HEK293 (cell line): Measurements from ENCODE around the gene FUT3.

Source experiments
- CTCF ChIA-PET: fragments of 350-600 bp; formaldehyde crosslinking; extraction: SDS; loops from one replicate; lab custom pipeline; 2021; ENCODE audit warnings: antibody characterized with exemption; lab: Yijun Ruan, JAX
- POLR2A ChIA-PET: fragments of 300-600 bp; formaldehyde crosslinking; extraction: SDS; loops from one replicate; lab custom pipeline; 2020; ENCODE audit warnings: antibody characterized with exemption, inconsistent platforms; lab: Yijun Ruan, JAX
- H3K27ac ChIP-seq: fragments of 200-500 bp; sonication (Bioruptor generic); 2 replicates; pipeline ENCODE4 v1.5.1; 2014; ENCODE audit warnings: low read depth, low read length, control low read depth, inconsistent platforms; ENCODE audit errors: extremely low read depth
- H3K36me3 ChIP-seq, 2 experiments: fragments of 200-500 bp in 1 of 2; sonication (Bioruptor generic) in 1 of 2; 1 replicate in 1 of 2; 2 replicates in 1 of 2; pipeline ENCODE4 v1.5.1; 2014 to 2017; ENCODE audit warnings: inconsistent platforms in 2 of 2, low read length in 2 of 2; ENCODE audit not compliant: control insufficient read depth in 2 of 2, insufficient read depth in 1 of 2
- H3K4me1 ChIP-seq: fragments of 200-500 bp; sonication (Bioruptor generic); 2 replicates; pipeline ENCODE4 v1.5.1; 2014; ENCODE audit warnings: mild to moderate bottlenecking, low read length, inconsistent platforms; ENCODE audit not compliant: control insufficient read depth, insufficient read depth
- H3K4me3 ChIP-seq: 2 replicates; pipeline ENCODE4 v1.5.1; 2011; ENCODE audit warnings: low read depth, mild to moderate bottlenecking, control low read depth, low read length, moderate library complexity
- H3K9me3 ChIP-seq: fragments of 200-500 bp; sonication (Bioruptor generic); 2 replicates; pipeline ENCODE4 v1.5.1; 2014; ENCODE audit warnings: low read depth, low read length, inconsistent platforms; ENCODE audit not compliant: control insufficient read depth, insufficient read depth
- EGR2 ChIP-seq: fragments of 450-650 bp; formaldehyde crosslinking; IDR thresholded peaks from 2 replicates; pipeline ENCODE4 v1.5.1; 2016; ENCODE audit warnings: low read depth, missing biosample characterization, missing genetic modification characterization
- GFI1B ChIP-seq: fragments of 450-650 bp; formaldehyde crosslinking; IDR thresholded peaks from 2 replicates; pipeline ENCODE4 v1.5.1; 2016; ENCODE audit warnings: missing biosample characterization, missing genetic modification characterization
- GLIS1 ChIP-seq: fragments of 450-650 bp; formaldehyde crosslinking; IDR thresholded peaks from 2 replicates; pipeline ENCODE4 v1.5.1; 2016; ENCODE audit warnings: missing biosample characterization, missing genetic modification characterization
- KLF1 ChIP-seq: fragments of 450-650 bp; formaldehyde crosslinking; IDR thresholded peaks from 2 replicates; pipeline ENCODE4 v1.5.1; 2016; ENCODE audit warnings: missing biosample characterization, missing genetic modification characterization
- REPIN1 ChIP-seq: fragments of 450-650 bp; formaldehyde crosslinking; IDR thresholded peaks from 2 replicates; pipeline ENCODE4 v1.5.1; 2017; ENCODE audit warnings: missing biosample characterization, missing genetic modification characterization, low read depth
- SP2 ChIP-seq: fragments of 450-650 bp; formaldehyde crosslinking; IDR thresholded peaks from 2 replicates; pipeline ENCODE4 v1.5.1; 2016; ENCODE audit warnings: missing biosample characterization, missing genetic modification characterization
- SP7 ChIP-seq: fragments of 450-650 bp; formaldehyde crosslinking; IDR thresholded peaks from 2 replicates; pipeline ENCODE4 v1.5.1; 2016; ENCODE audit warnings: missing biosample characterization, missing genetic modification characterization
- ZBTB17 ChIP-seq: fragments of 450-650 bp; formaldehyde crosslinking; IDR thresholded peaks from 2 replicates; pipeline ENCODE4 v1.5.1; 2016; ENCODE audit warnings: missing biosample characterization, missing genetic modification characterization
- ZEB2 ChIP-seq: fragments of 450-650 bp; formaldehyde crosslinking; IDR thresholded peaks from 2 replicates; pipeline ENCODE4 v1.5.1; 2016; ENCODE audit warnings: missing biosample characterization, missing genetic modification characterization
- ZFHX2 ChIP-seq: fragments of 450-650 bp; formaldehyde crosslinking; conservative IDR thresholded peaks from 2 replicates; pipeline ENCODE4 v1.5.1; 2016; ENCODE audit warnings: missing biosample characterization, missing genetic modification characterization
- ZFP3 ChIP-seq: fragments of 450-650 bp; formaldehyde crosslinking; IDR thresholded peaks from 2 replicates; pipeline ENCODE4 v1.5.1; 2016; ENCODE audit warnings: low read depth, missing biosample characterization, missing genetic modification characterization
- ZIC2 ChIP-seq: fragments of 450-650 bp; formaldehyde crosslinking; IDR thresholded peaks from 2 replicates; pipeline ENCODE4 v1.5.1; 2016; ENCODE audit warnings: missing biosample characterization, missing genetic modification characterization
- ZNF140 ChIP-seq: fragments of 450-650 bp; formaldehyde crosslinking; IDR thresholded peaks from 2 replicates; pipeline ENCODE4 v1.5.1; 2016; ENCODE audit warnings: missing biosample characterization, missing genetic modification characterization
- ZNF24 ChIP-seq: fragments of 450-650 bp; formaldehyde crosslinking; IDR thresholded peaks from 2 replicates; pipeline ENCODE4 v1.5.1; 2016; ENCODE audit warnings: missing biosample characterization, missing genetic modification characterization
- ZNF544 ChIP-seq: fragments of 450-650 bp; formaldehyde crosslinking; IDR thresholded peaks from 2 replicates; pipeline ENCODE4 v1.5.0; 2017; ENCODE audit warnings: missing biosample characterization, missing genetic modification characterization
- ZNF600 ChIP-seq: fragments of 450-650 bp; formaldehyde crosslinking; IDR thresholded peaks from 2 replicates; pipeline ENCODE4 v1.5.1; 2016; ENCODE audit warnings: missing biosample characterization, missing genetic modification characterization
- ZNF623 ChIP-seq: fragments of 450-650 bp; formaldehyde crosslinking; IDR thresholded peaks from 2 replicates; pipeline ENCODE4 v1.5.1; 2016; ENCODE audit warnings: missing biosample characterization, missing genetic modification characterization
- TF ChIP-seq, protein P1 (sequence below): fragments of 450-650 bp; formaldehyde crosslinking; IDR thresholded peaks from 2 replicates; pipeline ENCODE4 v1.5.1; 2016; ENCODE audit warnings: missing biosample characterization, missing genetic modification characterization, low read depth
- TF ChIP-seq, protein P2 (sequence below): fragments of 450-650 bp; formaldehyde crosslinking; IDR thresholded peaks from 2 replicates; pipeline ENCODE4 v1.5.1; 2016; ENCODE audit warnings: missing biosample characterization, missing genetic modification characterization, borderline replicate concordance
- TF ChIP-seq, protein P3 (sequence below): fragments of 450-650 bp; formaldehyde crosslinking; IDR thresholded peaks from 2 replicates; pipeline ENCODE4 v1.5.1; 2016; ENCODE audit warnings: missing biosample characterization, missing genetic modification characterization
- TF ChIP-seq, protein P4 (sequence below): fragments of 450-650 bp; formaldehyde crosslinking; IDR thresholded peaks from 2 replicates; pipeline ENCODE4 v1.5.1; 2016; ENCODE audit warnings: missing biosample characterization, missing genetic modification characterization
- TF ChIP-seq, protein P5 (sequence below): fragments of 450-650 bp; formaldehyde crosslinking; IDR thresholded peaks from 2 replicates; pipeline ENCODE4 v1.5.1; 2016; ENCODE audit warnings: missing biosample characterization, missing genetic modification characterization

Gene FUT3

DNA sequence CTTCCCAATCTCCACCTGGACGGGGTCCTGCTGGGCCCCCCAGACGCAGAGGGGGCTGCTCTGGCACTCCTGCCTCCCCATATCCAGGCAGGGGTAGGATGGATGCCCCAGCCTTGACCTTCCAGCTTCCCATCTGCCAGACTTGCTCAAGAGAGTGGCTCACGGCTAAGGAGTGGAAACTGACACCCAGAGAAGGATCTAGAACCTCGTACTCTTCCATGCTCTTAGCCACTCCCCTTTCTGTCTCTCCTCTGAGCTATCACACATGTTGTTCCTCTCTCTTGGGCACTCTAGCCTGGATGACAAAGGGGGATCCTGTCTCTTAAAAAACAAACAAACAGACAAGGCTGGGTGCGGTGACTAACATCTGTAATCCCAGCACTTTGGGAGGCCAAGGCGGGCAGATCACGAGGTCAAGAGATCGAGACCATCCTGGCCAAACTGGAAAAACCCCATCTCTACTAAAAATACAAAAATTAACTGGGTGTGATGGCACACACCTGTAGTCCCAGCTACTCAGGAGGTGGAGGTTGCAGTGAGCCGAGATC lies 31.2 kb upstream of the FUT3 start (continued):
- TF ChIP-seq, protein P1, sequence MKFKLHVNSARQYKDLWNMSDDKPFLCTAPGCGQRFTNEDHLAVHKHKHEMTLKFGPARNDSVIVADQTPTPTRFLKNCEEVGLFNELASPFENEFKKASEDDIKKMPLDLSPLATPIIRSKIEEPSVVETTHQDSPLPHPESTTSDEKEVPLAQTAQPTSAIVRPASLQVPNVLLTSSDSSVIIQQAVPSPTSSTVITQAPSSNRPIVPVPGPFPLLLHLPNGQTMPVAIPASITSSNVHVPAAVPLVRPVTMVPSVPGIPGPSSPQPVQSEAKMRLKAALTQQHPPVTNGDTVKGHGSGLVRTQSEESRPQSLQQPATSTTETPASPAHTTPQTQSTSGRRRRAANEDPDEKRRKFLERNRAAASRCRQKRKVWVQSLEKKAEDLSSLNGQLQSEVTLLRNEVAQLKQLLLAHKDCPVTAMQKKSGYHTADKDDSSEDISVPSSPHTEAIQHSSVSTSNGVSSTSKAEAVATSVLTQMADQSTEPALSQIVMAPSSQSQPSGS, result no peak
- TF ChIP-seq, protein P2, sequence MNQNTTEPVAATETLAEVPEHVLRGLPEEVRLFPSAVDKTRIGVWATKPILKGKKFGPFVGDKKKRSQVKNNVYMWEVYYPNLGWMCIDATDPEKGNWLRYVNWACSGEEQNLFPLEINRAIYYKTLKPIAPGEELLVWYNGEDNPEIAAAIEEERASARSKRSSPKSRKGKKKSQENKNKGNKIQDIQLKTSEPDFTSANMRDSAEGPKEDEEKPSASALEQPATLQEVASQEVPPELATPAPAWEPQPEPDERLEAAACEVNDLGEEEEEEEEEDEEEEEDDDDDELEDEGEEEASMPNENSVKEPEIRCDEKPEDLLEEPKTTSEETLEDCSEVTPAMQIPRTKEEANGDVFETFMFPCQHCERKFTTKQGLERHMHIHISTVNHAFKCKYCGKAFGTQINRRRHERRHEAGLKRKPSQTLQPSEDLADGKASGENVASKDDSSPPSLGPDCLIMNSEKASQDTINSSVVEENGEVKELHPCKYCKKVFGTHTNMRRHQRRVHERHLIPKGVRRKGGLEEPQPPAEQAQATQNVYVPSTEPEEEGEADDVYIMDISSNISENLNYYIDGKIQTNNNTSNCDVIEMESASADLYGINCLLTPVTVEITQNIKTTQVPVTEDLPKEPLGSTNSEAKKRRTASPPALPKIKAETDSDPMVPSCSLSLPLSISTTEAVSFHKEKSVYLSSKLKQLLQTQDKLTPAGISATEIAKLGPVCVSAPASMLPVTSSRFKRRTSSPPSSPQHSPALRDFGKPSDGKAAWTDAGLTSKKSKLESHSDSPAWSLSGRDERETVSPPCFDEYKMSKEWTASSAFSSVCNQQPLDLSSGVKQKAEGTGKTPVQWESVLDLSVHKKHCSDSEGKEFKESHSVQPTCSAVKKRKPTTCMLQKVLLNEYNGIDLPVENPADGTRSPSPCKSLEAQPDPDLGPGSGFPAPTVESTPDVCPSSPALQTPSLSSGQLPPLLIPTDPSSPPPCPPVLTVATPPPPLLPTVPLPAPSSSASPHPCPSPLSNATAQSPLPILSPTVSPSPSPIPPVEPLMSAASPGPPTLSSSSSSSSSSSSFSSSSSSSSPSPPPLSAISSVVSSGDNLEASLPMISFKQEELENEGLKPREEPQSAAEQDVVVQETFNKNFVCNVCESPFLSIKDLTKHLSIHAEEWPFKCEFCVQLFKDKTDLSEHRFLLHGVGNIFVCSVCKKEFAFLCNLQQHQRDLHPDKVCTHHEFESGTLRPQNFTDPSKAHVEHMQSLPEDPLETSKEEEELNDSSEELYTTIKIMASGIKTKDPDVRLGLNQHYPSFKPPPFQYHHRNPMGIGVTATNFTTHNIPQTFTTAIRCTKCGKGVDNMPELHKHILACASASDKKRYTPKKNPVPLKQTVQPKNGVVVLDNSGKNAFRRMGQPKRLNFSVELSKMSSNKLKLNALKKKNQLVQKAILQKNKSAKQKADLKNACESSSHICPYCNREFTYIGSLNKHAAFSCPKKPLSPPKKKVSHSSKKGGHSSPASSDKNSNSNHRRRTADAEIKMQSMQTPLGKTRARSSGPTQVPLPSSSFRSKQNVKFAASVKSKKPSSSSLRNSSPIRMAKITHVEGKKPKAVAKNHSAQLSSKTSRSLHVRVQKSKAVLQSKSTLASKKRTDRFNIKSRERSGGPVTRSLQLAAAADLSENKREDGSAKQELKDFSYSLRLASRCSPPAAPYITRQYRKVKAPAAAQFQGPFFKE (tag by site-specific recombination), result no peak
- TF ChIP-seq ZNF140 (tag by site-specific recombination), result no peak

DNA sequence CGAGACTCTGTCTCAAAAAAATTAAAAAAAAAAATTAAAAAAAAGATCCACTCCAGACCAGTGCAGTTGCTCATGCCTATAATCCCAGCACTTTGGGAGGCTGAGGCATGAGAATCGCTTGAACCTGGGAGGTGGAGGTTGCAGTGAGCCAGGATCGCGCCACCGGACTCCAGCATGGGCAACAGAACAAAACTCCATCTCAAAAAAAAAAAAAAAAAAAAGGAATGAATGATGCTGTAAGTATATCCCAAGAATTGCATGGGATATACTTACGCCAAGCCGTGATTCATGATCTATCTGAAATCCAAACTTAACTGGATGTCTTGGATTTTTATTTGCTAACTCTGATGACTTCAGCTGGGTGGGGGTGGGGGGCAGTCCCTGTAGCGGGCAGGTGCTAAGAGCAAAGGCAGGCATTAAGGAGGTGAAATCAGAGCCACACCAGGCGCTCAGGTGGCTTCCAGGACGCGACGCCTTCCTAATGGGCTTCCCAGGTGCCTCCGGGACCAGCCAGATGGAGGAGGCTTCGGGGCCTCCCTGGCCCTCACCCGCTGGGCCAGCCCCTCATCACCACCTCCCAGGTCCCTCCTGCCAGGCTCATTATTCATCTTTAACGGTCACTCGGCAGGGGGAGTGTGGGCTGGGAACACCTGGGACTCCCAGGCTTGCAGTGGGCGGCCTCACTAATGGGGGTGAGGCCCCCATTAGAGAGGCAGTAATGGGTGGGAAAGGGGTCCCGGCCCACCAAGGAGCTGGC lies 30.5 kb upstream of the FUT3 start:
- ChIA-PET POLR2A (no interaction called here), CTCF (interaction anchor here (0.7 to 5.1 kb wide), 3 partner anchors 15 to 94 kb away, joined by 3 to 30 read pairs (median 5); no protein-coding TSS in a partner anchor)
- no peak for TF ChIP-seq ZNF623 (tag by site-specific recombination)
- TF ChIP-seq, protein P3, sequence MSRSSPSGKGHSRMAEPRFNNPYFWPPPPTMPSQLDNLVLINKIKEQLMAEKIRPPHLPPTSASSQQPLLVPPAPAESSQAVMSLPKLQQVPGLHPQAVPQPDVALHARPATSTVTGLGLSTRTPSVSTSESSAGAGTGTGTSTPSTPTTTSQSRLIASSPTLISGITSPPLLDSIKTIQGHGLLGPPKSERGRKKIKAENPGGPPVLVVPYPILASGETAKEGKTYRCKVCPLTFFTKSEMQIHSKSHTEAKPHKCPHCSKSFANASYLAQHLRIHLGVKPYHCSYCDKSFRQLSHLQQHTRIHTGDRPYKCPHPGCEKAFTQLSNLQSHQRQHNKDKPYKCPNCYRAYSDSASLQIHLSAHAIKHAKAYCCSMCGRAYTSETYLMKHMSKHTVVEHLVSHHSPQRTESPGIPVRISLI (tag by site-specific recombination), result peak; percentile 68; the same call in 1 of the 2 replicates
- TF ChIP-seq, protein P4, sequence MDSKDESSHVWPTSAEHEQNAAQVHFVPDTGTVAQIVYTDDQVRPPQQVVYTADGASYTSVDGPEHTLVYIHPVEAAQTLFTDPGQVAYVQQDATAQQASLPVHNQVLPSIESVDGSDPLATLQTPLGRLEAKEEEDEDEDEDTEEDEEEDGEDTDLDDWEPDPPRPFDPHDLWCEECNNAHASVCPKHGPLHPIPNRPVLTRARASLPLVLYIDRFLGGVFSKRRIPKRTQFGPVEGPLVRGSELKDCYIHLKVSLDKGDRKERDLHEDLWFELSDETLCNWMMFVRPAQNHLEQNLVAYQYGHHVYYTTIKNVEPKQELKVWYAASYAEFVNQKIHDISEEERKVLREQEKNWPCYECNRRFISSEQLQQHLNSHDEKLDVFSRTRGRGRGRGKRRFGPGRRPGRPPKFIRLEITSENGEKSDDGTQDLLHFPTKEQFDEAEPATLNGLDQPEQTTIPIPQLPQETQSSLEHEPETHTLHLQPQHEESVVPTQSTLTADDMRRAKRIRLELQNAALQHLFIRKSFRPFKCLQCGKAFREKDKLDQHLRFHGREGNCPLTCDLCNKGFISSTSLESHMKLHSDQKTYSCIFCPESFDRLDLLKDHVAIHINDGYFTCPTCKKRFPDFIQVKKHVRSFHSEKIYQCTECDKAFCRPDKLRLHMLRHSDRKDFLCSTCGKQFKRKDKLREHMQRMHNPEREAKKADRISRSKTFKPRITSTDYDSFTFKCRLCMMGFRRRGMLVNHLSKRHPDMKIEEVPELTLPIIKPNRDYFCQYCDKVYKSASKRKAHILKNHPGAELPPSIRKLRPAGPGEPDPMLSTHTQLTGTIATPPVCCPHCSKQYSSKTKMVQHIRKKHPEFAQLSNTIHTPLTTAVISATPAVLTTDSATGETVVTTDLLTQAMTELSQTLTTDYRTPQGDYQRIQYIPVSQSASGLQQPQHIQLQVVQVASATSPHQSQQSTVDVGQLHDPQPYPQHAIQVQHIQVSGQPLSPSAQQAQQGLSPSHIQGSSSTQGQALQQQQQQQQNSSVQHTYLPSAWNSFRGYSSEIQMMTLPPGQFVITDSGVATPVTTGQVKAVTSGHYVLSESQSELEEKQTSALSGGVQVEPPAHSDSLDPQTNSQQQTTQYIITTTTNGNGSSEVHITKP (tag by site-specific recombination), result peak; percentile 13; the same call in 1 of the 2 replicates
- TF ChIP-seq GFI1B (tag by site-specific recombination), result no peak
- peak; percentile 37 for TF ChIP-seq SP2
- TF ChIP-seq ZFP3, result peak; percentile 51; the same call in 1 of the 2 replicates
- peak; percentile 65 for TF ChIP-seq EGR2
- no peak for TF ChIP-seq ZNF544 (tag by site-specific recombination)
- peak; percentile 25; the same call in 1 of the 2 replicates for TF ChIP-seq ZNF600
- TF ChIP-seq, protein P5, sequence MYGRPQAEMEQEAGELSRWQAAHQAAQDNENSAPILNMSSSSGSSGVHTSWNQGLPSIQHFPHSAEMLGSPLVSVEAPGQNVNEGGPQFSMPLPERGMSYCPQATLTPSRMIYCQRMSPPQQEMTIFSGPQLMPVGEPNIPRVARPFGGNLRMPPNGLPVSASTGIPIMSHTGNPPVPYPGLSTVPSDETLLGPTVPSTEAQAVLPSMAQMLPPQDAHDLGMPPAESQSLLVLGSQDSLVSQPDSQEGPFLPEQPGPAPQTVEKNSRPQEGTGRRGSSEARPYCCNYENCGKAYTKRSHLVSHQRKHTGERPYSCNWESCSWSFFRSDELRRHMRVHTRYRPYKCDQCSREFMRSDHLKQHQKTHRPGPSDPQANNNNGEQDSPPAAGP (tag by site-specific recombination), result 0 out of 2 replicates have a peak, but pooled peaks have one; percentile 22
- no peak for TF ChIP-seq REPIN1 (tag by site-specific recombination)
- TF ChIP-seq ZIC2 (tag by site-specific recombination), result peak; percentile 92
- no peak for TF ChIP-seq KLF1 (tag by site-specific recombination)
- peak; percentile 17; the same call in 1 of the 2 replicates for TF ChIP-seq SP7 (tag by site-specific recombination)
- TF ChIP-seq ZNF24 (tag by site-specific recombination), result peak; percentile 94
- TF ChIP-seq ZBTB17 (tag by site-specific recombination), result peak; percentile 71
- peak; percentile 74 for TF ChIP-seq ZFHX2 (tag by site-specific recombination)
- TF ChIP-seq GLIS1, result peak; percentile 98
- TF ChIP-seq ZEB2 (tag by site-specific recombination), result peak; percentile 25; the same call in 1 of the 2 replicates
- Histone ChIP-seq H3K36me3 (no peaks in the 10 kb centered on the region), H3K4me1 (no peaks in the 10 kb centered on the region), H3K27ac (no peak overlapping the region), H3K9me3 (no peaks in the 10 kb centered on the region), H3K4me3 (no peak overlapping the region)
